ENCODE results near the gene NCAN.

GRCh38 chr19:19176950-19177349 lies 34.8 kb upstream of the NCAN start:
- no peak for TF ChIP-seq CTCF (IDR thresholded peaks at IDR 0.05; ENCODE audit: poor library complexity)
- no peak for TF ChIP-seq EZH2 (IDR thresholded peaks at IDR 0.05; ENCODE audit: borderline replicate concordance)
